ENCODE results near the gene CREB5.

- TF ChIP-seq CTCF (IDR thresholded peaks at IDR 0.05; ENCODE audit: extremely low read depth in 1 of 2, insufficient read depth in 1 of 2, low read depth in 1 of 2, low read length in 2 of 2) = no peak
- TF ChIP-seq POLR2AphosphoS5 (IDR thresholded peaks at IDR 0.05; ENCODE audit: insufficient read depth, low read depth, low read length) = no peak
- TF ChIP-seq MAX (IDR thresholded peaks at IDR 0.05; ENCODE audit: insufficient read depth, insufficient read length) = no peak
These were observed 461.0 kb downstream of the CREB5 start for GRCh38 chr7:28873365-28873764.

Measured in endothelial cell of umbilical vein (primary cell).